IMR-90 (cell line): Measurements from ENCODE around the gene S100A8. TPM values are rescaled to one million over a fixed set of nuclear protein-coding genes. Genes with fewer than 3 reads are reported as not detected.

Experiments
- ATAC-seq: fragments of 200-7000 bp; cut with Tn5 transposase; 2 replicates; pipeline ENCODE4 v1.9.1; 2020; ENCODE audit warnings: low read depth, mild to moderate bottlenecking, moderate library complexity
- BruUV-seq: library from RNA; stranded (reverse); fragments of 400-500 nt; replicated peaks from 2 replicates; lab custom pipeline; 2021; lab: Mats Ljungman, UMichigan
- CTCF ChIA-PET: fragments of 300-600 bp; formaldehyde crosslinking; extraction: SDS; loops from one replicate; lab custom pipeline; 2021; ENCODE audit warnings: antibody characterized with exemption; lab: Yijun Ruan, JAX
- POLR2A ChIA-PET: fragments of 300-600 bp; sonication (Branson Sonifier 250); formaldehyde crosslinking; loops from one replicate; lab custom pipeline; 2022; ENCODE audit warnings: antibody characterized with exemption; ENCODE audit not compliant: unreplicated experiment; lab: Charles Lee
- DNase-seq: peaks from one replicate; pipeline ENCODE4 v3.0.0; 2013
- H2AFZ ChIP-seq: replicated peaks from 2 replicates; pipeline ENCODE3; 2013; ENCODE audit warnings: low read length, mild to moderate bottlenecking; ENCODE audit not compliant: poor library complexity
- H2AK5ac ChIP-seq: 2 replicates; pipeline ENCODE4 v1.6.1; 2013; ENCODE audit warnings: low read depth, low read length, inconsistent platforms
- H2AK9ac ChIP-seq: replicated peaks from 2 replicates; pipeline ENCODE3; 2013; ENCODE audit warnings: mild to moderate bottlenecking, low read depth, low read length, moderate library complexity; ENCODE audit not compliant: poor library complexity
- H2BK120ac ChIP-seq: 2 replicates; pipeline ENCODE4 v1.6.1; 2013; ENCODE audit warnings: low read depth, low read length, inconsistent platforms
- H2BK15ac ChIP-seq: 3 replicates; pipeline ENCODE4 v1.6.1; 2013; ENCODE audit warnings: low read depth, low read length, inconsistent platforms
- H2BK20ac ChIP-seq: 2 replicates; pipeline ENCODE4 v1.6.1; 2013; ENCODE audit warnings: low read depth, mild to moderate bottlenecking, inconsistent platforms, low read length, moderate library complexity
- H2BK5ac ChIP-seq: 2 replicates; pipeline ENCODE4 v1.6.1; 2013; ENCODE audit warnings: mild to moderate bottlenecking, low read depth, low read length, inconsistent platforms; ENCODE audit not compliant: poor library complexity, severe bottlenecking
- H3K14ac ChIP-seq: replicated peaks from 2 replicates; pipeline ENCODE4 v1.6.1; 2013; ENCODE audit warnings: low read depth, low read length, inconsistent platforms
- H3K18ac ChIP-seq: 2 replicates; pipeline ENCODE4 v1.6.1; 2013; ENCODE audit warnings: low read depth, low read length, control low read depth
- H3K23ac ChIP-seq: 2 replicates; pipeline ENCODE4 v1.6.1; 2013; ENCODE audit warnings: low read depth, low read length, inconsistent platforms
- H3K27ac ChIP-seq: 2 replicates; pipeline ENCODE4 v1.5.1; 2013; ENCODE audit warnings: mild to moderate bottlenecking, control low read depth, low read length; ENCODE audit not compliant: insufficient read depth
- H3K27me3 ChIP-seq: 2 replicates; pipeline ENCODE4 v1.6.1; 2013; ENCODE audit warnings: low read length; ENCODE audit not compliant: control insufficient read depth, insufficient read depth
- H3K36me3 ChIP-seq: 2 replicates; pipeline ENCODE4 v1.6.1; 2013; ENCODE audit warnings: low read length, mixed read lengths; ENCODE audit not compliant: control insufficient read depth, insufficient read depth
- H3K4ac ChIP-seq: 2 replicates; pipeline ENCODE4 v1.6.1; 2013; ENCODE audit warnings: low read depth, low read length, inconsistent platforms
- H3K4me1 ChIP-seq: 2 replicates; pipeline ENCODE4 v1.6.1; 2013; ENCODE audit warnings: low read length, mixed read lengths; ENCODE audit not compliant: control insufficient read depth, insufficient read depth
- H3K4me2 ChIP-seq: 2 replicates; pipeline ENCODE4 v1.6.1; 2013; ENCODE audit warnings: low read depth, mild to moderate bottlenecking, control low read depth, low read length, moderate library complexity
- H3K4me3 ChIP-seq: 2 replicates; pipeline ENCODE4 v1.5.1; 2013; ENCODE audit warnings: low read depth, mild to moderate bottlenecking, control low read depth, low read length, moderate library complexity; ENCODE audit not compliant: insufficient read depth
- H3K56ac ChIP-seq: 2 replicates; pipeline ENCODE4 v1.6.1; 2013; ENCODE audit warnings: low read length, inconsistent platforms; ENCODE audit not compliant: insufficient read depth; ENCODE audit errors: extremely low read depth
- H3K79me1 ChIP-seq, 2 experiments: 2 replicates each; pipeline ENCODE4 v1.6.1; 2013; ENCODE audit warnings: low read length in 2 of 2, inconsistent platforms in 1 of 2, low read depth in 1 of 2
- H3K9ac ChIP-seq: 2 replicates; pipeline ENCODE4 v1.6.1; 2013; ENCODE audit warnings: low read depth, low read length, control low read depth
- H3K9me1 ChIP-seq: 2 replicates; pipeline ENCODE4 v1.6.1; 2013; ENCODE audit warnings: low read length, inconsistent platforms; ENCODE audit not compliant: insufficient read depth
- H3K9me3 ChIP-seq: 2 replicates; pipeline ENCODE4 v1.6.1; 2013; ENCODE audit warnings: low read length; ENCODE audit not compliant: control insufficient read depth, insufficient read depth
- H4K20me1 ChIP-seq: 2 replicates; pipeline ENCODE4 v1.6.1; 2013; ENCODE audit warnings: low read length, inconsistent platforms; ENCODE audit not compliant: insufficient read depth
- H4K5ac ChIP-seq: 2 replicates; pipeline ENCODE4 v1.6.1; 2013; ENCODE audit warnings: mild to moderate bottlenecking, low read depth, low read length, control low read depth
- H4K8ac ChIP-seq, 2 experiments: 2 replicates each; pipeline ENCODE4 v1.6.1; 2013; ENCODE audit warnings: low read depth in 2 of 2, low read length in 2 of 2, control low read depth in 1 of 2, inconsistent platforms in 1 of 2
- H4K91ac ChIP-seq: 2 replicates; pipeline ENCODE4 v1.6.1; 2013; ENCODE audit warnings: low read depth, low read length, inconsistent platforms; ENCODE audit not compliant: insufficient read depth
- BHLHE40 ChIP-seq: fragments of 150-350 bp; IDR thresholded peaks from 2 replicates; pipeline ENCODE4 v1.6.1; 2016; ENCODE audit warnings: mild to moderate bottlenecking, low read depth, low read length
- CEBPB ChIP-seq: IDR thresholded peaks from 2 replicates; pipeline ENCODE4 v1.6.1; 2012; ENCODE audit warnings: low read depth, low read length, improper control_type of control experiment
- CHD1 ChIP-seq: IDR thresholded peaks from 2 replicates; pipeline ENCODE4 v1.6.1; 2012; ENCODE audit warnings: low read depth, low read length, improper control_type of control experiment
- CTCF ChIP-seq: conservative IDR thresholded peaks from 2 replicates; pipeline ENCODE4 v1.5.1; 2012; ENCODE audit warnings: mild to moderate bottlenecking, low read depth, low read length, improper control_type of control experiment
- ELK1 ChIP-seq: fragments of 150-350 bp; IDR thresholded peaks from 2 replicates; pipeline ENCODE4 v1.6.1; 2016; ENCODE audit warnings: low read depth, mild to moderate bottlenecking, low read length, moderate library complexity, borderline replicate concordance
- FOS ChIP-seq: fragments of 150-350 bp; IDR thresholded peaks from 2 replicates; pipeline ENCODE4 v1.6.1; 2016; ENCODE audit warnings: low read depth, low read length
- MAFK ChIP-seq: IDR thresholded peaks from 2 replicates; pipeline ENCODE4 v1.6.1; 2012; ENCODE audit warnings: low read depth, low read length, improper control_type of control experiment
- MAZ ChIP-seq: IDR thresholded peaks from 2 replicates; pipeline ENCODE4 v1.6.1; 2012; ENCODE audit warnings: low read depth, mild to moderate bottlenecking, low read length, improper control_type of control experiment, moderate library complexity, borderline replicate concordance
- MXI1 ChIP-seq: IDR thresholded peaks from 2 replicates; pipeline ENCODE4 v1.6.1; 2012; ENCODE audit warnings: low read depth, mild to moderate bottlenecking, low read length, moderate library complexity, borderline replicate concordance
- NFE2L2 ChIP-seq: fragments of 150-350 bp; IDR thresholded peaks from 2 replicates; pipeline ENCODE4 v1.6.1; 2016; ENCODE audit warnings: low read depth, mild to moderate bottlenecking, low read length
- POLR2A ChIP-seq: IDR thresholded peaks from 2 replicates; pipeline ENCODE4 v1.6.1; 2012; ENCODE audit warnings: mild to moderate bottlenecking, low read depth, low read length
- RAD21 ChIP-seq: IDR thresholded peaks from 2 replicates; pipeline ENCODE4 v1.6.1; 2012; ENCODE audit warnings: low read length, improper control_type of control experiment
- RCOR1 ChIP-seq: IDR thresholded peaks from 2 replicates; pipeline ENCODE4 v1.6.1; 2012; ENCODE audit warnings: mild to moderate bottlenecking, low read length, improper control_type of control experiment; ENCODE audit not compliant: insufficient replicate concordance
- RFX5 ChIP-seq: IDR thresholded peaks from 2 replicates; pipeline ENCODE4 v1.8.0; 2012; ENCODE audit warnings: low read depth, mild to moderate bottlenecking, low read length, moderate library complexity
- SMC3 ChIP-seq: fragments of 150-350 bp; IDR thresholded peaks from 2 replicates; pipeline ENCODE4 v1.6.1; 2016; ENCODE audit warnings: low read depth, mild to moderate bottlenecking, antibody characterized with exemption, low read length, moderate library complexity
- USF2 ChIP-seq: fragments of 150-350 bp; IDR thresholded peaks from 2 replicates; pipeline ENCODE4 v1.6.1; 2017; ENCODE audit warnings: mild to moderate bottlenecking, antibody characterized with exemption, low read length, low read depth
- WGBS, 2 experiments: methylation state at CpG; one replicate each; pipeline versions ENCODE4 v1.1.5 to v1.1.7; 2013; ENCODE audit warnings: missing lambda C conversion rate in 2 of 2; ENCODE audit not compliant: insufficient read length in 1 of 2; ENCODE audit errors: extremely low coverage in 2 of 2; 5-methylcytosine and 5-hydroxymethylcytosine counted together
- dilution Hi-C: fragments of 300-500 bp; cut with HindIII; formaldehyde crosslinking; loops from one replicate; pipeline ENCODE4 v1.14.3; 2018; ENCODE audit warnings: low sequenced_read_pairs; ENCODE audit not compliant: unreplicated experiment
- in situ Hi-C: fragments of 300-500 bp; cut with MboI; formaldehyde crosslinking; loops from 3 replicates; pipeline ENCODE4 v1.14.3; 2019; ENCODE audit warnings: low sequenced_read_pairs, inconsistent platforms, mixed read lengths
- intact Hi-C: fragments of 100-400 bp; cut with micrococcal nuclease; formaldehyde crosslinking; loops from 2 replicates; pipeline ENCODE4 v1.10.0; 2022
- polyA plus RNA-seq, 3 experiments: library from polyadenylated mRNA; depleted of rRNA; stranded (reverse); fragments of >200 nt; gene quantifications; 2 replicates each; pipeline ENCODE4 v1.2.3, GENCODE V29; 2012; ENCODE audit warnings: low replicate concordance in 1 of 3
- total RNA-seq: library from RNA; depleted of rRNA; stranded (reverse); fragments of >200 nt; gene quantifications from 2 replicates; pipeline ENCODE4 v1.2.3, GENCODE V29; 2012

Gene S100A8
- total and polyA plus RNA-seq, 2 of the 4 experiments (the other 2 are of a cell fraction) = not detected

GRCh38 chr1:153342178-153342577 is 48.7 kb downstream of the S100A8 start:
- Histone ChIP-seq H2AFZ (no peak overlapping the region), H3K18ac (no peak overlapping the region), H2AK9ac (no peak overlapping the region), H2AK5ac (no peak overlapping the region), H4K20me1 (no peaks in the 10 kb centered on the region), H3K4me2 (no peak overlapping the region), H3K9me1 (no peaks in the 10 kb centered on the region), H3K79me1 (no peaks in the 10 kb centered on the region), H4K91ac (no peak overlapping the region), H3K4me1 (no peaks in the 10 kb centered on the region), H2BK20ac (no peak overlapping the region), H3K56ac (no peak overlapping the region), H3K27ac (no peak overlapping the region), H3K9me3 (no peaks in the 10 kb centered on the region), H3K9ac (no peak overlapping the region), H3K36me3 (no peaks in the 10 kb centered on the region), H3K4ac (no peak overlapping the region), H2BK120ac (no peak overlapping the region), H2BK15ac (no peak overlapping the region), H4K5ac (no peak overlapping the region), H3K23ac (no peak overlapping the region), H3K14ac (no peak overlapping the region), H3K27me3 (peaks cover 4% of the 10 kb centered on the region), H3K4me3 (no peak overlapping the region), H2BK5ac (no peak overlapping the region), H4K8ac (no peak overlapping the region)
- in situ Hi-C loops (no loop called here), dilution Hi-C loops (no loop called here), intact Hi-C loops (no loop called here)
- no TSS peak for BruUV-seq
- 80% methylated on average over 2 of the region's 3 CpGs; no CpG with 5 or more reads in 1 of the 2 experiments for WGBS, 2 experiments
- ChIA-PET POLR2A (no interaction called here), CTCF (no interaction called here)
- no peak for DNase-seq
- TF ChIP-seq MAFK (no peak), MAZ (no peak), CEBPB (no peak), RAD21 (no peak), CTCF (no peak), SMC3 (no peak), RFX5 (no peak), POLR2A (no peak), BHLHE40 (no peak), MXI1 (no peak), CHD1 (no peak), RCOR1 (no peak), USF2 (no peak), ELK1 (no peak), NFE2L2 (no peak), FOS (no peak)
- ATAC-seq = no peak
